CD4-positive, alpha-beta T cell (primary cell): ENCODE data around the gene KLK2. TPM values are rescaled to one million over a fixed set of nuclear protein-coding genes. Genes with fewer than 3 reads are reported as not detected.

Experiments used
- ATAC-seq: fragments of 200-7000 bp; cut with Tn5 transposase; one replicate; pipeline ENCODE4 v1.10.0; 2022; ENCODE audit warnings: mild to moderate bottlenecking; ENCODE audit not compliant: poor library complexity
- CTCF ChIA-PET: fragments of 350-600 bp; sonication (Branson Sonifier 250); formaldehyde crosslinking; loops from one replicate; lab custom pipeline; 2021; ENCODE audit warnings: antibody characterized with exemption, inconsistent platforms; lab: Charles Lee
- POLR2A ChIA-PET: fragments of 350-600 bp; sonication (Branson Sonifier 250); formaldehyde crosslinking; loops from one replicate; lab custom pipeline; 2021; ENCODE audit warnings: antibody characterized with exemption, inconsistent platforms; lab: Charles Lee
- DNase-seq, 14 experiments: peaks; one replicate each; pipeline ENCODE4 v3.0.0-alpha.2; 2013 to 2020; ENCODE audit warnings: mixed read lengths in 2 of 14
- H3K27ac ChIP-seq, 2 donors: one replicate each; pipeline versions ENCODE4 v1.5.1 to v1.7.0; 2013; ENCODE audit warnings: low read length in 2 of 2, low read depth in 1 of 2, mild to moderate bottlenecking in 1 of 2
- H3K27me3 ChIP-seq, 2 experiments: 1 replicate in 1 of 2; 2 replicates in 1 of 2; pipeline versions ENCODE4 v1.6.1 to v1.7.0; 2013; ENCODE audit warnings: low read length in 2 of 2, control low read depth in 1 of 2, mild to moderate bottlenecking in 1 of 2, moderate library complexity in 1 of 2; ENCODE audit not compliant: insufficient read depth in 2 of 2, control insufficient read depth in 1 of 2
- H3K36me3 ChIP-seq: one replicate; pipeline ENCODE4 v1.6.1; 2013; ENCODE audit warnings: low read length, control low read depth; ENCODE audit not compliant: insufficient read depth
- H3K4me1 ChIP-seq: one replicate; pipeline ENCODE4 v1.6.1; 2013; ENCODE audit warnings: low read length, control low read depth; ENCODE audit not compliant: insufficient read depth
- H3K4me3 ChIP-seq: one replicate; pipeline ENCODE4 v1.5.1; 2013; ENCODE audit warnings: mild to moderate bottlenecking, low read length, moderate library complexity
- H3K9me3 ChIP-seq, 2 experiments: 1 replicate in 1 of 2; 2 replicates in 1 of 2; pipeline versions ENCODE4 v1.6.1 to v1.7.0; 2013; ENCODE audit warnings: low read length in 2 of 2, mild to moderate bottlenecking in 2 of 2, control low read depth in 1 of 2, moderate library complexity in 1 of 2; ENCODE audit not compliant: control insufficient read depth in 1 of 2, insufficient read depth in 1 of 2
- H3K27ac Mint-ChIP-seq: one replicate; pipeline ENCODE4 v1.8.0; 2020; ENCODE audit warnings: mixed read lengths
- H3K27me3 Mint-ChIP-seq: one replicate; pipeline ENCODE4 v1.8.0; 2021; ENCODE audit warnings: mixed read lengths
- H3K36me3 Mint-ChIP-seq: one replicate; pipeline ENCODE4 v1.8.0; 2021; ENCODE audit warnings: low read depth, mixed read lengths
- H3K4me1 Mint-ChIP-seq: one replicate; pipeline ENCODE4 v1.8.0; 2021; ENCODE audit warnings: low read depth, mixed read lengths
- H3K4me3 Mint-ChIP-seq: one replicate; pipeline ENCODE4 v1.8.0; 2020; ENCODE audit warnings: mild to moderate bottlenecking, mixed read lengths
- H3K9me3 Mint-ChIP-seq: one replicate; pipeline ENCODE4 v1.8.0; 2020; ENCODE audit warnings: mixed read lengths
- CTCF ChIP-seq: fragments of 200-600 bp; IDR thresholded peaks from one replicate; pipeline ENCODE4 v1.8.0; 2022; ENCODE audit warnings: antibody characterized with exemption, mild to moderate bottlenecking
- intact Hi-C, 2 experiments: fragments of 100-400 bp; cut with DNase I in 1 of 2; cut with micrococcal nuclease in 1 of 2; formaldehyde crosslinking; loops; one replicate each; pipeline versions ENCODE4 v1.15.1 to v1.9.0; 2023 to 2025; cut with DNase I, micrococcal nuclease
- total RNA-seq, 174 experiments: library from RNA in 2 of 174; stranded (reverse) in 2 of 174; gene quantifications; one replicate each; pipeline ENCODE4 v1.2.3 and lab custom pipeline; 2021 to 2026

The KLK2 gene
- total RNA-seq, 2 experiments from 2014 or later = not detected

GRCh38 chr19:50889638-50890037, 16.4 kb downstream of the KLK2 start:
- CTCF ChIA-PET = no interaction called here
- Mint-ChIP-seq H3K4me3 (no peak overlapping the region), H3K27me3 (peaks cover 57% of the 10 kb centered on the region)

GRCh38 chr19:50890422-50891252, 17.4 kb downstream of the KLK2 start:
- DNase-seq = no peak

More at GRCh38 chr19:50889638-50890037, 16.4 kb downstream of the KLK2 start:
- TF ChIP-seq CTCF = no peak
- intact Hi-C loops = no loop called here
- ATAC-seq = no peak
- POLR2A ChIA-PET = no interaction called here
- Histone ChIP-seq H3K9me3 (peaks cover 4 to 9% of the 10 kb centered on the region in 2 experiments), H3K27ac (no peak overlapping the region), H3K27me3 (peaks cover 7 to 19% of the 10 kb centered on the region in 2 experiments), H3K4me1 (no peaks in the 10 kb centered on the region), H3K36me3 (no peaks in the 10 kb centered on the region), H3K4me3 (no peak overlapping the region)
- Mint-ChIP-seq H3K36me3 (no peaks in the 10 kb centered on the region), H3K9me3 (no peaks in the 10 kb centered on the region), H3K4me1 (no peaks in the 10 kb centered on the region), H3K27ac (no peak overlapping the region)
- no peak for DNase-seq

GRCh38 chr19:50891253-50891625, 18.0 kb downstream of the KLK2 start:
- TF ChIP-seq CTCF = no peak
- intact Hi-C loops = no loop called here
- Mint-ChIP-seq H3K27ac (no peak overlapping the region), H3K36me3 (no peaks in the 10 kb centered on the region), H3K9me3 (no peaks in the 10 kb centered on the region), H3K4me1 (no peaks in the 10 kb centered on the region), H3K4me3 (no peak overlapping the region), H3K27me3 (peaks cover 46% of the 10 kb centered on the region)
- Histone ChIP-seq H3K4me3 (no peak overlapping the region), H3K36me3 (no peaks in the 10 kb centered on the region), H3K4me1 (no peaks in the 10 kb centered on the region), H3K27me3 (peaks cover 4 to 11% of the 10 kb centered on the region in 2 experiments), H3K27ac (no peak overlapping the region), H3K9me3 (peaks cover 4 to 21% of the 10 kb centered on the region in 2 experiments)
- no peak for ATAC-seq
- DNase-seq = no peak
- CTCF ChIA-PET = no interaction called here
- POLR2A ChIA-PET = no interaction called here

More at GRCh38 chr19:50890422-50891252, 17.4 kb downstream of the KLK2 start:
- H3K27ac Mint-ChIP-seq = no peak overlapping the region
- H3K9me3 ChIP-seq = peaks cover 4 to 19% of the 10 kb centered on the region in 2 experiments
- H3K27me3 Mint-ChIP-seq = peaks cover 49% of the 10 kb centered on the region
- CTCF ChIA-PET = no interaction called here
- no peak for ATAC-seq
- H3K27me3 ChIP-seq = peaks cover 4 to 16% of the 10 kb centered on the region in 2 experiments
- H3K36me3 ChIP-seq = no peaks in the 10 kb centered on the region
- no peaks in the 10 kb centered on the region for H3K9me3 Mint-ChIP-seq
- H3K4me1 ChIP-seq = no peaks in the 10 kb centered on the region
- no peaks in the 10 kb centered on the region for H3K4me1 Mint-ChIP-seq
- H3K36me3 Mint-ChIP-seq = no peaks in the 10 kb centered on the region
- TF ChIP-seq CTCF = no peak
- H3K27ac ChIP-seq = no peak overlapping the region
- no peak overlapping the region for H3K4me3 ChIP-seq
- no peak overlapping the region for H3K4me3 Mint-ChIP-seq
- intact Hi-C loops = no loop called here
- POLR2A ChIA-PET = no interaction called here
